NT2/D1 (cell line): ENCODE results near the gene PCBD2.

Experiments
- SUZ12 ChIP-seq: IDR thresholded peaks from 2 replicates; pipeline ENCODE4 v1.6.1; 2011; ENCODE audit not compliant: insufficient read length, insufficient read depth; ENCODE audit errors: extremely low read depth
- YY1 ChIP-seq: IDR thresholded peaks from 2 replicates; pipeline ENCODE4 v1.6.1; 2011; ENCODE audit not compliant: insufficient read length, insufficient read depth
- ZNF274 ChIP-seq: IDR thresholded peaks from 2 replicates; pipeline ENCODE4 v1.6.1; 2011; ENCODE audit warnings: mild to moderate bottlenecking, low read depth, low read length

- TF ChIP-seq YY1, result no peak
- no peak for TF ChIP-seq SUZ12
- TF ChIP-seq ZNF274, result no peak
Observed at GRCh38 chr5:134965271-134965825, 60.4 kb downstream of the PCBD2 start.
